A549 (cell line): ENCODE results near the gene MTHFD2. TPM values are rescaled to one million over a fixed set of nuclear protein-coding genes. Genes with fewer than 3 reads are reported as not detected.
"Not testable (repeated sequence)": the region's sequence is repeated elsewhere in the genome, so short reads cannot be mapped to it uniquely, and the experiment has no call there.

ENCODE experiments used
- ATAC-seq, 2 experiments: fragments of 200-7000 bp in 1 of 2; fragments of >200 bp in 1 of 2; cut with Nextera tagmentation in 1 of 2; cut with Tn5 transposase in 1 of 2; 3 replicates each; pipeline versions ENCODE4 v1.8.0 to v1.9.1; 2018 to 2020; ENCODE audit warnings: mild to moderate bottlenecking in 1 of 2, moderate library complexity in 1 of 2
- CTCF ChIA-PET: fragments of 300-600 bp; sonication (Branson Sonifier 250); formaldehyde crosslinking; extraction: SDS; loops from one replicate; lab custom pipeline; 2021; ENCODE audit warnings: antibody characterized with exemption, inconsistent platforms; lab: Yijun Ruan, JAX
- POLR2A ChIA-PET: fragments of 350-600 bp; formaldehyde crosslinking; extraction: SDS; loops from one replicate; lab custom pipeline; 2021; ENCODE audit warnings: antibody characterized with exemption, inconsistent platforms; lab: Yijun Ruan, JAX
- DNase-seq, 2 experiments: peaks; one replicate each; pipeline versions ENCODE4 v3.0.0 to v3.0.0-alpha.2; 2011 to 2016; ENCODE audit warnings: low read depth in 1 of 2, low spot score in 1 of 2
- FAIRE-seq: peaks from 2 replicates; lab custom pipeline; 2011; peaks lifted over from hg19 to GRCh38; lab: Jason Lieb, UNC
- H3K27ac ChIP-seq, 2 experiments: fragments of >200 bp; sonication (Bioruptor Twin); formaldehyde crosslinking; 3 replicates each; pipeline ENCODE4 v1.5.1; 2016 to 2017
- H3K4me1 ChIP-seq: fragments of >200 bp; sonication (Bioruptor Twin); formaldehyde crosslinking; 3 replicates; pipeline ENCODE4 v1.6.1; 2016
- H3K4me2 ChIP-seq: fragments of >200 bp; sonication (Bioruptor Twin); formaldehyde crosslinking; 3 replicates; pipeline ENCODE4 v1.6.1; 2016
- H3K4me3 ChIP-seq: fragments of >200 bp; sonication (Bioruptor Twin); formaldehyde crosslinking; 3 replicates; pipeline ENCODE4 v1.5.1; 2016
- H3K9me3 ChIP-seq: fragments of >200 bp; sonication (Bioruptor Twin); formaldehyde crosslinking; 3 replicates; pipeline ENCODE4 v1.6.1; 2016
- HDAC2 ChIP-seq: fragments of 200-600 bp; sonication (generic); IDR thresholded peaks from 2 replicates; pipeline ENCODE4 v1.6.1; 2016
- MAFK ChIP-seq: fragments of 450-650 bp; IDR thresholded peaks from 2 replicates; pipeline ENCODE4 v1.6.1; 2014; ENCODE audit not compliant: partially characterized antibody
- MYC ChIP-seq: IDR thresholded peaks from 2 replicates; pipeline ENCODE4 v1.6.1; 2012; ENCODE audit warnings: mild to moderate bottlenecking, inconsistent platforms, low read length, improper control_type of control experiment, borderline replicate concordance
- RCOR1 ChIP-seq: fragments of 150-350 bp; IDR thresholded peaks from 2 replicates; pipeline ENCODE4 v1.6.1; 2014; ENCODE audit warnings: antibody characterized with exemption, low read length, low read depth
- RFX5 ChIP-seq: fragments of 450-650 bp; IDR thresholded peaks from 2 replicates; pipeline ENCODE4 v1.7.1; 2014; ENCODE audit warnings: antibody characterized with exemption, mild to moderate bottlenecking, moderate library complexity
- WGBS: methylation state at CpG from one replicate; pipeline ENCODE4 v1.1.6; 2017; ENCODE audit errors: missing lambda C conversion rate; 5-methylcytosine and 5-hydroxymethylcytosine counted together
- polyA plus RNA-seq, 4 experiments: library from polyadenylated mRNA; depleted of rRNA in 3 of 4; stranded (reverse); fragments of >200 nt; fragmentation: RNase III in 1 of 4; extraction: RNeasy Plus Mini Kit Qiagen cat#74134 plus additional on column Dnase treatment in 1 of 4; gene quantifications; 2 replicates in 3 of 4; 3 replicates in 1 of 4; pipeline ENCODE4 v1.2.3, GENCODE V29; 2011 to 2017
- TF ChIP-seq, protein P1 (sequence below): fragments of >200 bp; sonication (Bioruptor Twin); formaldehyde crosslinking; IDR thresholded peaks from 3 replicates; pipeline ENCODE4 v1.6.1; 2016
- TF ChIP-seq, protein P2 (sequence below): fragments of 150-350 bp; IDR thresholded peaks from 2 replicates; pipeline ENCODE4 v1.6.1; 2014; ENCODE audit warnings: low read depth, mild to moderate bottlenecking, low read length
- TF ChIP-seq, protein P3 (sequence below): fragments of 250-450 bp; sonication (Bioruptor Pico); IDR thresholded peaks from 2 replicates; pipeline ENCODE4 v1.5.0; 2020; ENCODE audit warnings: low read depth, mild to moderate bottlenecking, moderate library complexity
- TF ChIP-seq, protein P4 (sequence below): fragments of 450-650 bp; IDR thresholded peaks from 2 replicates; pipeline ENCODE4 v1.6.1; 2014; ENCODE audit warnings: antibody characterized with exemption
- TF ChIP-seq, protein P5 (sequence below): IDR thresholded peaks from 2 replicates; pipeline ENCODE4 v1.6.1; 2012

MTHFD2 gene
- polyA plus RNA-seq, 2 of the 4 experiments (the other 2 are of a cell fraction), result 149 to 608 TPM

DNA sequence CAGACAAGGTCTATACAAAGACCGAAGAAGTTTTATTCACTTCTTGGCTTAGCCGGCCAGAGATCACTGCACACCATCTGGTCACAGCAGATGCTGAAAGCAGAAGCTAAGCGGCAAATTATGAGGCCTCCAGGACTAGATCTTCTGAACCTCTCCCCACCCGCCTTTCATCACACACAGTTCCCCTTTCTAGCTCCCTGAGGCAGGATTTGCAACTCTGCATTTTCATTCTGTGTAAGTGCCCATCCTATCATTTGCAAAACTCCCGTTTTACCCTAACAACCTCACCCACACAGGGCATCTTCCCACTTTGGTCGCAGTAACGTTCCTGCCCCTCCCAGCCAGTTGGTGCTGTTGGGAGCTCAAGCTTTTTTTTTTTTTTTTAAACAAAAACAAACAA lies 16.7 kb upstream of the MTHFD2 start:
- Histone ChIP-seq H3K4me3 (no peak overlapping the region), H3K4me1 (peaks cover 12% of the 10 kb centered on the region; the same call in 2 of the 3 replicates), H3K9me3 (no peaks in the 10 kb centered on the region), H3K27ac (no peak overlapping the region), H3K4me2 (no peak overlapping the region)
- CTCF ChIA-PET, result interaction anchor here (0.6 to 2.4 kb wide), 4 partner anchors 15 to 631 kb away, joined by 3 to 16 read pairs (median 4); partner anchors contain the start of genes BOLA3 and MTHFD2
- WGBS, result 66% methylated on average over 7 of the region's 7 CpGs
- POLR2A ChIA-PET, result interaction anchor here (1.2 kb wide), 1 partner anchor 17 kb away, joined by 3 read pairs; the partner anchor contains the start of gene MTHFD2
- TF ChIP-seq MAFK, result peak; percentile 47
- TF ChIP-seq RFX5, result no peak
- no peak for FAIRE-seq
- no peak for DNase-seq
- no peak for ATAC-seq

GRCh38 chr2:74183878-74184277 lies 14.5 kb upstream of the MTHFD2 start:
- no peak for TF ChIP-seq RCOR1
- TF ChIP-seq, protein P1, sequence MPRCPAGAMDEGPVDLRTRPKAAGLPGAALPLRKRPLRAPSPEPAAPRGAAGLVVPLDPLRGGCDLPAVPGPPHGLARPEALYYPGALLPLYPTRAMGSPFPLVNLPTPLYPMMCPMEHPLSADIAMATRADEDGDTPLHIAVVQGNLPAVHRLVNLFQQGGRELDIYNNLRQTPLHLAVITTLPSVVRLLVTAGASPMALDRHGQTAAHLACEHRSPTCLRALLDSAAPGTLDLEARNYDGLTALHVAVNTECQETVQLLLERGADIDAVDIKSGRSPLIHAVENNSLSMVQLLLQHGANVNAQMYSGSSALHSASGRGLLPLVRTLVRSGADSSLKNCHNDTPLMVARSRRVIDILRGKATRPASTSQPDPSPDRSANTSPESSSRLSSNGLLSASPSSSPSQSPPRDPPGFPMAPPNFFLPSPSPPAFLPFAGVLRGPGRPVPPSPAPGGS, result no peak
- TF ChIP-seq, protein P2, sequence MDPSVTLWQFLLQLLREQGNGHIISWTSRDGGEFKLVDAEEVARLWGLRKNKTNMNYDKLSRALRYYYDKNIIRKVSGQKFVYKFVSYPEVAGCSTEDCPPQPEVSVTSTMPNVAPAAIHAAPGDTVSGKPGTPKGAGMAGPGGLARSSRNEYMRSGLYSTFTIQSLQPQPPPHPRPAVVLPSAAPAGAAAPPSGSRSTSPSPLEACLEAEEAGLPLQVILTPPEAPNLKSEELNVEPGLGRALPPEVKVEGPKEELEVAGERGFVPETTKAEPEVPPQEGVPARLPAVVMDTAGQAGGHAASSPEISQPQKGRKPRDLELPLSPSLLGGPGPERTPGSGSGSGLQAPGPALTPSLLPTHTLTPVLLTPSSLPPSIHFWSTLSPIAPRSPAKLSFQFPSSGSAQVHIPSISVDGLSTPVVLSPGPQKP, result no peak
- TF ChIP-seq, protein P3, sequence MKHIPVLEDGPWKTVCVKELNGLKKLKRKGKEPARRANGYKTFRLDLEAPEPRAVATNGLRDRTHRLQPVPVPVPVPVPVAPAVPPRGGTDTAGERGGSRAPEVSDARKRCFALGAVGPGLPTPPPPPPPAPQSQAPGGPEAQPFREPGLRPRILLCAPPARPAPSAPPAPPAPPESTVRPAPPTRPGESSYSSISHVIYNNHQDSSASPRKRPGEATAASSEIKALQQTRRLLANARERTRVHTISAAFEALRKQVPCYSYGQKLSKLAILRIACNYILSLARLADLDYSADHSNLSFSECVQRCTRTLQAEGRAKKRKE (CRISPR knock-in tag), result no peak
- no peak for TF ChIP-seq MYC
- POLR2A ChIA-PET, result no interaction called here

GRCh38 chr2:74186038-74186437 lies 12.4 kb upstream of the MTHFD2 start:
- Histone ChIP-seq H3K4me3 (no peak overlapping the region), H3K9me3 (no peaks in the 10 kb centered on the region), H3K4me1 (peaks cover 6% of the 10 kb centered on the region; the same call in 1 of the 3 replicates), H3K27ac (no peak overlapping the region), H3K4me2 (no peak overlapping the region)
- WGBS, result 73% methylated on average over 9 of the region's 9 CpGs
- no peak; a peak in 1 of 6 replicates for ATAC-seq
- CTCF ChIA-PET, result no interaction called here
- no peak for TF ChIP-seq HDAC2
- TF ChIP-seq, protein P4, sequence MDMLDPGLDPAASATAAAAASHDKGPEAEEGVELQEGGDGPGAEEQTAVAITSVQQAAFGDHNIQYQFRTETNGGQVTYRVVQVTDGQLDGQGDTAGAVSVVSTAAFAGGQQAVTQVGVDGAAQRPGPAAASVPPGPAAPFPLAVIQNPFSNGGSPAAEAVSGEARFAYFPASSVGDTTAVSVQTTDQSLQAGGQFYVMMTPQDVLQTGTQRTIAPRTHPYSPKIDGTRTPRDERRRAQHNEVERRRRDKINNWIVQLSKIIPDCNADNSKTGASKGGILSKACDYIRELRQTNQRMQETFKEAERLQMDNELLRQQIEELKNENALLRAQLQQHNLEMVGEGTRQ, result no peak
- TF ChIP-seq, protein P5, sequence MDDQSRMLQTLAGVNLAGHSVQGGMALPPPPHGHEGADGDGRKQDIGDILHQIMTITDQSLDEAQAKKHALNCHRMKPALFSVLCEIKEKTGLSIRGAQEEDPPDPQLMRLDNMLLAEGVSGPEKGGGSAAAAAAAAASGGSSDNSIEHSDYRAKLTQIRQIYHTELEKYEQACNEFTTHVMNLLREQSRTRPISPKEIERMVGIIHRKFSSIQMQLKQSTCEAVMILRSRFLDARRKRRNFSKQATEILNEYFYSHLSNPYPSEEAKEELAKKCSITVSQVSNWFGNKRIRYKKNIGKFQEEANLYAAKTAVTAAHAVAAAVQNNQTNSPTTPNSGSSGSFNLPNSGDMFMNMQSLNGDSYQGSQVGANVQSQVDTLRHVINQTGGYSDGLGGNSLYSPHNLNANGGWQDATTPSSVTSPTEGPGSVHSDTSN, result no peak
- POLR2A ChIA-PET, result no interaction called here
- DNase-seq, result no peak
- no peak for FAIRE-seq

More at GRCh38 chr2:74183878-74184277, 14.5 kb upstream of the MTHFD2 start:
- H3K4me1 ChIP-seq, result peaks cover 10% of the 10 kb centered on the region; the same call in 1 of the 3 replicates
- CTCF ChIA-PET, result interaction anchor here (1.2 kb wide), 1 partner anchor 15 kb away, joined by 5 read pairs; the partner anchor contains the start of gene MTHFD2
- FAIRE-seq, result no peak
- no peak overlapping the region for H3K4me3 ChIP-seq
- no peak for DNase-seq
- no peak for ATAC-seq
- H3K27ac ChIP-seq, result no peak overlapping the region
- whole genome bisulfite sequencing, result 54% methylated on average over 2 of the region's 2 CpGs
- no peak overlapping the region for H3K4me2 ChIP-seq
- H3K9me3 ChIP-seq, result no peaks in the 10 kb centered on the region

DNA sequence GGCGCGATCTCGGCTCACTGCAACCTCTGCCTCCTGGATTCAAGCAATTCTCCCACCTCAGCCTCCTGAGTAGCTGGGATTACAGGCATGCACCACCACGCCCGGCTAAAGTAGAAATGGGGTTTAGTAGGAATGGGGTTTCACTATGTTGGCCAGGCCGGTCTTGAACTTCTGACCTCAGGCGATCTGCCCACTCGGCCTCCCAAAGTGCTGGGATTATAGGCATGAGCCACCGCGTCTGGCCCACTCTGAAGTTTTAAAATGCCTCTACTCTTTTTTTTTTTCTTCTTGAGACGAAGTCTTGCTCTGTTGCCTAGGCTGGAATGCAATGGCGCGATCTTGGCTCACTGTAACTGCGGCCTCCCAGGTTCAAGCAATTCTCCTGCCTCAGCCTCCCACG lies 11.7 kb upstream of the MTHFD2 start:
- DNase-seq, H3K4me2 ChIP-seq, POLR2A ChIA-PET, FAIRE-seq, H3K27ac ChIP-seq, H3K4me3 ChIP-seq, H3K4me1 ChIP-seq, H3K9me3 ChIP-seq, ATAC-seq: not testable (repeated sequence)
- WGBS, result 91% methylated on average over 15 of the region's 15 CpGs
- CTCF ChIA-PET, result interaction anchor here (0.6 kb wide), 1 partner anchor 173 kb away, joined by 3 read pairs; no protein-coding TSS in a partner anchor
